Right lobe of liver (tissue), 4 donors: ENCODE data around the gene TMCC2.

ENCODE experiments used
- CTCF ChIP-seq, 4 donors: fragments of 200-600 bp in 3 of 4; fragments of 450-650 bp in 1 of 4; IDR thresholded peaks; one replicate each; pipeline versions ENCODE4 v1.5.1 to v1.8.0; 2016 to 2022; ENCODE audit warnings: antibody characterized with exemption in 4 of 4, mild to moderate bottlenecking in 2 of 4
- POLR2A ChIP-seq: fragments of 450-650 bp; IDR thresholded peaks from one replicate; pipeline ENCODE4 v1.6.1; 2017; ENCODE audit warnings: antibody characterized with exemption, mild to moderate bottlenecking
- donor health status: DM: no; HTN: no; CAD: no.
- donor health status: DM: no; HTN: no; CAD: no.
- donor health status: DM: no; HTN: yes; CAD: no.

- no peak for TF ChIP-seq CTCF (IDR thresholded peaks at IDR 0.05)
- no peak for TF ChIP-seq POLR2A
Measured at GRCh38 chr1:205287767-205288559, 60.2 kb downstream of the TMCC2 start.
